Mesothelial cell of epicardium (in vitro differentiated cells): ENCODE data around the gene FANCD2OS. TPM values are rescaled to one million over a fixed set of nuclear protein-coding genes. Genes with fewer than 3 reads are reported as not detected.
"Not testable (repeated sequence)": the region's sequence is repeated elsewhere in the genome, so short reads cannot be mapped to it uniquely, and the experiment has no call there.

Source experiments
- DNase-seq, 2 experiments: peaks; one replicate each; pipeline ENCODE4 v3.0.0; 2021; ENCODE audit warnings: low spot score in 2 of 2; ENCODE audit not compliant: unreplicated experiment in 2 of 2
- H3K27ac Mint-ChIP-seq: 2 replicates; pipeline ENCODE4 v1.8.0; 2021; ENCODE audit warnings: mixed read lengths
- H3K27me3 Mint-ChIP-seq: 2 replicates; pipeline ENCODE4 v1.8.0; 2021; ENCODE audit warnings: low read depth, mixed read lengths
- H3K36me3 Mint-ChIP-seq: 2 replicates; pipeline ENCODE4 v1.8.0; 2021; ENCODE audit warnings: mixed read lengths
- H3K4me1 Mint-ChIP-seq: 2 replicates; pipeline ENCODE4 v1.8.0; 2021; ENCODE audit warnings: mixed read lengths
- H3K4me3 Mint-ChIP-seq: 2 replicates; pipeline ENCODE4 v1.8.0; 2021; ENCODE audit warnings: mild to moderate bottlenecking, moderate library complexity, mixed read lengths
- H3K9me3 Mint-ChIP-seq: 2 replicates; pipeline ENCODE4 v1.8.0; 2021; ENCODE audit warnings: mixed read lengths
- CTCF ChIP-seq: fragments of 200-600 bp; sonication (generic); IDR thresholded peaks from one replicate; pipeline ENCODE4 v1.5.0; 2021; ENCODE audit warnings: antibody characterized with exemption; ENCODE audit not compliant: unreplicated experiment
- total RNA-seq: library from RNA; stranded (reverse); gene quantifications from 3 replicates; pipeline ENCODE4 v1.2.1, GENCODE V29; 2021

The FANCD2OS gene
- total RNA-seq, 1 donor from 2014 or later = not detected

GRCh38 chr3:10093678-10094077 is 14.4 kb downstream of the FANCD2OS start:
- Mint-ChIP-seq H3K9me3 (no peaks in the 10 kb centered on the region), H3K36me3 (peaks cover 8% of the 10 kb centered on the region), H3K27me3 (no peaks in the 10 kb centered on the region), H3K4me3 (no peak overlapping the region), H3K4me1 (no peaks in the 10 kb centered on the region), H3K27ac (no peak overlapping the region)
- no peak for DNase-seq
- TF ChIP-seq CTCF = no peak

- H3K27me3 Mint-ChIP-seq, H3K27ac Mint-ChIP-seq, DNase-seq, H3K4me3 Mint-ChIP-seq, H3K9me3 Mint-ChIP-seq: not testable (repeated sequence)
- H3K4me1 Mint-ChIP-seq = peaks cover 20% of the 10 kb centered on the region
- peaks cover 16% of the 10 kb centered on the region for H3K36me3 Mint-ChIP-seq
Observed at GRCh38 chr3:10091387-10091786, 16.7 kb downstream of the FANCD2OS start.

DNA sequence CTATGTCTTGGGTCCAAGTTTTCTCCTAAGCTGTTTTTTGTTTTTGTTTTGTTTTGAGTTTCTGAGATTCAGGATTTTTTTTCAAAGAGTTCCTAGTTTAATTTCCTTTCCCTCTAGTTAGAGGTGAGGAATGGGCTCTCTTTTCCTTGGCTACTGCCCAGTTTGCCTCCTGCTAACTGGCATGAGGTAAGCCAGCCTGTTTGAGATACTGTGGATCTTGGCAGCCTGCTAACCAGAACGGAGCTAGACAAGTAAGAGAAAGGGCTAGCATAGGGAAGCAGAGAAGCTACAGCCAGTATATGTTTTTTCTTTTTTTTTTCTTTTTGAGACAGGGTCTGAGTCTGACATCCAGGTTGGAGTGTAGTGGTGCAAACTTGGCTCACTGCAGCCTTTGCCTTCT is 17.3 kb downstream of the FANCD2OS start:
- H3K27me3 Mint-ChIP-seq, H3K9me3 Mint-ChIP-seq, DNase-seq, H3K4me3 Mint-ChIP-seq, H3K27ac Mint-ChIP-seq: not testable (repeated sequence)
- peaks cover 16% of the 10 kb centered on the region for H3K36me3 Mint-ChIP-seq
- peaks cover 26% of the 10 kb centered on the region for H3K4me1 Mint-ChIP-seq

- no peak overlapping the region for H3K27ac Mint-ChIP-seq
- no peaks in the 10 kb centered on the region for H3K27me3 Mint-ChIP-seq
- DNase-seq = no peak
- H3K36me3 Mint-ChIP-seq = peaks cover 16% of the 10 kb centered on the region
- no peaks in the 10 kb centered on the region for H3K9me3 Mint-ChIP-seq
- peaks cover 29% of the 10 kb centered on the region for H3K4me1 Mint-ChIP-seq
- H3K4me3 Mint-ChIP-seq = no peak overlapping the region
- no peak for TF ChIP-seq CTCF
Observed at GRCh38 chr3:10090179-10090578, 17.9 kb downstream of the FANCD2OS start.

DNA sequence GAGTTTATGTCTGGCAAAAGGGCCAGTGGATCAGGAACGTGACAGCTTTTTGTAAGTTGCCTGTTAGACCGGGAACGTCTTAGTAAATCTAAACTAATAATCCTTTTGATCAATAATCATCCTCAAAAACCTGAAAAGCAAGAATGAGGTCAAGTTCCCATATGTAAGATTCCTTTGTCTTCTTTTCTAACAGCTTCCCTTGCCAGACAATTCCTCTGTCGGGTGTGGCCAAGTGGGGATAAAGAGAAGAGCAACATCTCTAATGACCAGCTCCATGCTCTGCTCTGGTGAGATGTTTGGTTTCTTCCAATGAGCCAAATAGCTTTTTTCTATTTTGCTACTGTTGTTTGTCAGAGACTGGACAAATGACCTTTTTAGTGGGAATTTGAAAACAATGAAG is 19.8 kb downstream of the FANCD2OS start:
- no peak for DNase-seq
- Mint-ChIP-seq H3K4me1 (peaks cover 29% of the 10 kb centered on the region), H3K27me3 (no peaks in the 10 kb centered on the region), H3K27ac (peak overlapping the region; percentile 91), H3K9me3 (no peaks in the 10 kb centered on the region), H3K36me3 (peaks cover 24% of the 10 kb centered on the region), H3K4me3 (no peak overlapping the region)
- TF ChIP-seq CTCF = no peak

GRCh38 chr3:10085738-10086137 is 22.3 kb downstream of the FANCD2OS start:
- Mint-ChIP-seq H3K36me3 (peaks cover 27% of the 10 kb centered on the region), H3K27ac (peak overlapping the region; percentile 91), H3K9me3 (no peaks in the 10 kb centered on the region), H3K4me1 (peaks cover 29% of the 10 kb centered on the region), H3K27me3 (no peaks in the 10 kb centered on the region), H3K4me3 (no peak overlapping the region)
- no peak for DNase-seq
- no peak for TF ChIP-seq CTCF

- no peak for TF ChIP-seq CTCF
- DNase-seq = no peak
- peaks cover 24% of the 10 kb centered on the region for H3K36me3 Mint-ChIP-seq
- no peaks in the 10 kb centered on the region for H3K9me3 Mint-ChIP-seq
- H3K27ac Mint-ChIP-seq = no peak overlapping the region
- no peaks in the 10 kb centered on the region for H3K27me3 Mint-ChIP-seq
- H3K4me1 Mint-ChIP-seq = peaks cover 14% of the 10 kb centered on the region
- H3K4me3 Mint-ChIP-seq = no peak overlapping the region
Observed at GRCh38 chr3:10081871-10082270, 26.2 kb downstream of the FANCD2OS start.
